K562 (cell line): Measurements from ENCODE around the gene TMC4. TPM values are rescaled to one million over a fixed set of nuclear protein-coding genes. Genes with fewer than 3 reads are reported as not detected.

Experiments used
- ARNT ChIP-seq, 2 experiments: fragments of 450-650 bp; IDR thresholded peaks; 2 replicates each; pipeline ENCODE4 v1.6.1; 2016; ENCODE audit warnings: mild to moderate bottlenecking in 1 of 2
- DACH1 ChIP-seq: fragments of 450-650 bp; IDR thresholded peaks from 2 replicates; pipeline ENCODE4 v1.6.1; 2018; ENCODE audit not compliant: partially characterized antibody
- HNRNPLL ChIP-seq: fragments of 200-400 bp; formaldehyde crosslinking; IDR thresholded peaks from 2 replicates; pipeline ENCODE4 v1.6.1; 2017; ENCODE audit warnings: low read length, low read depth, mild to moderate bottlenecking; ENCODE audit not compliant: poor library complexity, severe bottlenecking
- IRF9 ChIP-seq: fragments of 450-650 bp; IDR thresholded peaks from 2 replicates; pipeline ENCODE4 v1.6.1; 2016; ENCODE audit warnings: missing biosample characterization, missing genetic modification characterization
- KDM1A ChIP-seq, 2 experiments: fragments of 450-650 bp; IDR thresholded peaks; 2 replicates each; pipeline ENCODE4 v1.6.1; 2016; ENCODE audit warnings: mild to moderate bottlenecking in 2 of 2
- MAFF ChIP-seq: IDR thresholded peaks from 2 replicates; pipeline ENCODE4 v1.6.1; 2012; ENCODE audit warnings: low read length, improper control_type of control experiment
- MEIS2 ChIP-seq: fragments of 450-650 bp; IDR thresholded peaks from 2 replicates; pipeline ENCODE4 v1.6.1; 2014; ENCODE audit warnings: mild to moderate bottlenecking; ENCODE audit not compliant: partially characterized antibody
- MYC ChIP-seq, 2 experiments: fragments of 250-450 bp in 1 of 2; sonication (Bioruptor Pico) in 1 of 2; IDR thresholded peaks; 2 replicates each; pipeline versions ENCODE4 v1.5.1 to v1.6.1; 2012 to 2021; ENCODE audit warnings: low read depth in 2 of 2, borderline replicate concordance in 1 of 2, improper control_type of control experiment in 1 of 2, low read length in 1 of 2, mild to moderate bottlenecking in 1 of 2, moderate library complexity in 1 of 2
- MYNN ChIP-seq, 2 experiments: sonication (generic); formaldehyde crosslinking in 1 of 2; IDR thresholded peaks; 2 replicates each; pipeline versions ENCODE4 v1.5.0 to v1.6.1; 2016 to 2020; ENCODE audit warnings: antibody characterized with exemption in 1 of 2, missing genetic modification reagents in 1 of 2
- NFRKB ChIP-seq: fragments of 450-650 bp; IDR thresholded peaks from 2 replicates; pipeline ENCODE4 v1.6.1; 2016; ENCODE audit warnings: low read depth
- PCBP1 ChIP-seq: fragments of 200-400 bp; formaldehyde crosslinking; IDR thresholded peaks from 2 replicates; pipeline ENCODE4 v1.6.1; 2018; ENCODE audit warnings: mild to moderate bottlenecking, low read depth, low read length; ENCODE audit not compliant: poor library complexity, severe bottlenecking
- SMC3 ChIP-seq: conservative IDR thresholded peaks from 2 replicates; pipeline ENCODE4 v1.6.1; 2011; ENCODE audit warnings: low read depth, low read length, improper control_type of control experiment; ENCODE audit not compliant: insufficient read depth
- SRSF3 ChIP-seq: fragments of 200-400 bp; formaldehyde crosslinking; IDR thresholded peaks from 2 replicates; pipeline ENCODE4 v1.6.1; 2016; ENCODE audit warnings: mild to moderate bottlenecking, low read length, moderate library complexity; ENCODE audit not compliant: insufficient read depth
- STAG1 ChIP-seq: sonication (generic); formaldehyde crosslinking; IDR thresholded peaks from 2 replicates; pipeline ENCODE4 v1.5.0; 2020; ENCODE audit warnings: missing genetic modification reagents, borderline replicate concordance
- VEZF1 ChIP-seq: fragments of 200-800 bp; sonication (Bioruptor generic); IDR thresholded peaks from 2 replicates; pipeline ENCODE4 v1.6.1; 2017; ENCODE audit warnings: missing genetic modification characterization, missing compliant biosample characterization
- ZBTB34 ChIP-seq: fragments of 250-450 bp; sonication (Bioruptor Pico); IDR thresholded peaks from 2 replicates; pipeline ENCODE4 v1.8.0; 2021; ENCODE audit warnings: mild to moderate bottlenecking, moderate library complexity
- ZFP91 ChIP-seq: sonication (generic); formaldehyde crosslinking; IDR thresholded peaks from 2 replicates; pipeline ENCODE4 v1.8.0; 2022; ENCODE audit warnings: mild to moderate bottlenecking, missing genetic modification reagents
- ZNF263 ChIP-seq: sonication (generic); formaldehyde crosslinking; IDR thresholded peaks from 2 replicates; pipeline ENCODE4 v1.8.0; 2022; ENCODE audit warnings: mild to moderate bottlenecking, missing genetic modification reagents, borderline replicate concordance
- ZNF3 ChIP-seq: fragments of 250-450 bp; sonication (Bioruptor Pico); IDR thresholded peaks from 2 replicates; pipeline ENCODE4 v1.5.0; 2021; ENCODE audit warnings: mild to moderate bottlenecking, moderate library complexity
- ZNF511 ChIP-seq: sonication (generic); formaldehyde crosslinking; IDR thresholded peaks from 2 replicates; pipeline ENCODE4 v1.8.0; 2022; ENCODE audit warnings: mild to moderate bottlenecking, missing genetic modification reagents
- ZNF589 ChIP-seq: fragments of 200-800 bp; sonication (Bioruptor generic); IDR thresholded peaks from 2 replicates; pipeline ENCODE4 v1.6.1; 2016; ENCODE audit warnings: low read depth, missing genetic modification characterization, missing compliant biosample characterization
- ZNF77 ChIP-seq: fragments of 250-450 bp; sonication (Bioruptor Pico); IDR thresholded peaks from 2 replicates; pipeline ENCODE4 v1.5.0; 2020
- polyA plus RNA-seq, 8 experiments: library from polyadenylated mRNA; depleted of rRNA in 4 of 8; stranded (reverse) in 5 of 8; unstranded in 3 of 8; fragments of >200 nt; fragmentation: Nextera tagmentation in 2 of 8; fragmentation: Illumina TruSeq in 1 of 8; extraction: Ambion mirVana in 2 of 8; extraction: Trizol in 1 of 8; gene quantifications; 2 replicates each; pipeline versions ENCODE4 v1.2.1 to v1.2.3, GENCODE V29; 2011 to 2014; ENCODE audit warnings: inconsistent platforms in 1 of 8, missing spikeins in 1 of 8
- total RNA-seq, 7 experiments: library from RNA; depleted of rRNA in 6 of 7; stranded (reverse); fragments of >200 nt in 6 of 7; fragmentation: Illumina TruSeq in 2 of 7; extraction: Trizol in 2 of 7; gene quantifications; 2 replicates each; pipeline versions ENCODE4 v1.2.1 to v1.2.3, GENCODE V29; 2011 to 2021; ENCODE audit warnings: low replicate concordance in 1 of 7

Gene TMC4
- total and polyA plus RNA-seq, 9 of the 15 experiments (the other 6 are each of a cell fraction or from before 2014, with no cell fraction given) = 0.12 to 0.79 (median 0.36) TPM; not detected in 2

GRCh38 chr19:54137699-54138488 is 35.1 kb downstream of the TMC4 start, which contains the start of gene CNOT3 (continued):
- TF ChIP-seq ARNT (IDR thresholded peaks at IDR 0.05) = no peak
- no peak for TF ChIP-seq ZFP91
- TF ChIP-seq MEIS2 = no peak
- TF ChIP-seq PCBP1 = no peak
- TF ChIP-seq ZNF77 (CRISPR knock-in tag) = no peak
- TF ChIP-seq ZNF589 (CRISPR knock-in tag) = no peak
- TF ChIP-seq KDM1A (IDR thresholded peaks at IDR 0.05) = no peak
- TF ChIP-seq VEZF1 = peak; percentile 69
- TF ChIP-seq STAG1 (CRISPR knock-in tag) = 0 out of 2 replicates have a peak, but pooled peaks have one; percentile 26
- peak; percentile 99 for TF ChIP-seq NFRKB
- TF ChIP-seq MAFF = no peak
- TF ChIP-seq DACH1 = no peak
- no peak for TF ChIP-seq ZBTB34 (CRISPR knock-in tag)
- no peak for TF ChIP-seq MYNN (IDR thresholded peaks at IDR 0.05)
- TF ChIP-seq MYNN (CRISPR knock-in tag; IDR thresholded peaks at IDR 0.05) = no peak
- no peak for TF ChIP-seq ZNF511 (CRISPR knock-in tag)
- no peak for TF ChIP-seq SRSF3
- no peak for TF ChIP-seq ZNF3 (CRISPR knock-in tag)
- no peak for TF ChIP-seq ZNF263
- TF ChIP-seq HNRNPLL = no peak
- TF ChIP-seq MYC (IDR thresholded peaks at IDR 0.05; ENCODE audit: low read depth, low read length) = peak; percentile 45; the same call in 1 of the 2 replicates
- TF ChIP-seq MYC (CRISPR knock-in tag; IDR thresholded peaks at IDR 0.05; ENCODE audit: borderline replicate concordance, low read depth) = no peak
- TF ChIP-seq IRF9 (tag) = no peak
- no peak for TF ChIP-seq SMC3
